GM23248 (cell line): ENCODE measurements around the gene PTPRD.

Experiments
- EZH2 ChIP-seq: fragments of 200-600 bp; sonication (generic); IDR thresholded peaks from 2 replicates; pipeline ENCODE4 v1.6.1; 2018; ENCODE audit warnings: antibody characterized with exemption, mild to moderate bottlenecking; ENCODE audit not compliant: insufficient read depth, poor library complexity, severe bottlenecking
- EZH2phosphoT487 ChIP-seq: fragments of 200-600 bp; sonication (generic); IDR thresholded peaks from 2 replicates; pipeline ENCODE4 v1.6.1; 2018; ENCODE audit warnings: antibody characterized with exemption, moderate library complexity, mild to moderate bottlenecking, low read depth; ENCODE audit not compliant: insufficient read depth

GRCh38 chr9:10134266-10134665 is 478.5 kb downstream of the PTPRD start:
- TF ChIP-seq EZH2phosphoT487 (no peak), EZH2 (no peak)
